Esophagus squamous epithelium (tissue), 5 donors: ENCODE measurements around the gene SMAD7. TPM values are rescaled to one million over a fixed set of nuclear protein-coding genes. Genes with fewer than 3 reads are reported as not detected.

Source experiments
- DNase-seq: peaks from one replicate; lab custom pipeline; 2025; lab: John Stamatoyannopoulos, UW
- H3K27ac ChIP-seq, 4 donors: fragments of 200-600 bp; sonication (generic); one replicate each; pipeline ENCODE4 v1.5.1; 2016 to 2019; ENCODE audit warnings: mild to moderate bottlenecking in 1 of 4
- H3K27me3 ChIP-seq, 4 donors: fragments of 200-600 bp; sonication (generic); 1 replicate in 3 of 4; 2 replicates in 1 of 4; pipeline versions ENCODE4 v1.5.1 to v1.6.0; 2017 to 2021; ENCODE audit warnings: antibody characterized with exemption in 1 of 4
- H3K36me3 ChIP-seq, 3 donors: fragments of 200-600 bp; sonication (generic); one replicate each; pipeline ENCODE4 v1.5.1; 2016 to 2019
- H3K4me1 ChIP-seq, 3 donors: fragments of 200-600 bp; sonication (generic); one replicate each; pipeline ENCODE4 v1.5.1; 2017 to 2019
- H3K4me3 ChIP-seq, 4 donors: fragments of 200-600 bp; sonication (generic); 1 replicate in 3 of 4; 2 replicates in 1 of 4; pipeline ENCODE4 v1.5.1; 2016 to 2019; ENCODE audit warnings: mild to moderate bottlenecking in 2 of 4, moderate library complexity in 1 of 4
- H3K9me3 ChIP-seq, 3 donors: fragments of 200-600 bp; sonication (generic); one replicate each; pipeline ENCODE4 v1.5.1; 2016 to 2019
- POLR2A ChIP-seq, 4 donors: fragments of 450-650 bp; IDR thresholded peaks; one replicate each; pipeline ENCODE4 v1.6.1; 2017; ENCODE audit warnings: antibody characterized with exemption in 4 of 4, mild to moderate bottlenecking in 4 of 4, moderate library complexity in 3 of 4
- WGBS, 2 donors: methylation state at CpG; one replicate each; pipeline ENCODE4 v1.1.5; 2018; 5-methylcytosine and 5-hydroxymethylcytosine counted together
- intact Hi-C: fragments of 100-400 bp; cut with DNase I; formaldehyde crosslinking; loops from one replicate; pipeline ENCODE4 v1.15.0; 2022
- total RNA-seq, 4 donors: library from RNA; depleted of rRNA; stranded (reverse); fragments of >200 nt; gene quantifications; one replicate each; pipeline ENCODE4 v1.1.0, GENCODE V29; 2016
- TF ChIP-seq, protein P1 (sequence below), 6 experiments: fragments of 450-650 bp in 4 of 6; fragments of 200-600 bp in 2 of 6; sonication (generic) in 2 of 6; IDR thresholded peaks; one replicate each; pipeline ENCODE4 v1.5.1; 2016 to 2019; ENCODE audit warnings: antibody characterized with exemption in 6 of 6, mild to moderate bottlenecking in 4 of 6, moderate library complexity in 4 of 6
- donor health status: DM: yes; HTN: yes; CAD: no.

SMAD7 gene
- total RNA-seq, 4 donors from 2014 or later, result 4.2 to 26.5 (median 9.0) TPM

DNA sequence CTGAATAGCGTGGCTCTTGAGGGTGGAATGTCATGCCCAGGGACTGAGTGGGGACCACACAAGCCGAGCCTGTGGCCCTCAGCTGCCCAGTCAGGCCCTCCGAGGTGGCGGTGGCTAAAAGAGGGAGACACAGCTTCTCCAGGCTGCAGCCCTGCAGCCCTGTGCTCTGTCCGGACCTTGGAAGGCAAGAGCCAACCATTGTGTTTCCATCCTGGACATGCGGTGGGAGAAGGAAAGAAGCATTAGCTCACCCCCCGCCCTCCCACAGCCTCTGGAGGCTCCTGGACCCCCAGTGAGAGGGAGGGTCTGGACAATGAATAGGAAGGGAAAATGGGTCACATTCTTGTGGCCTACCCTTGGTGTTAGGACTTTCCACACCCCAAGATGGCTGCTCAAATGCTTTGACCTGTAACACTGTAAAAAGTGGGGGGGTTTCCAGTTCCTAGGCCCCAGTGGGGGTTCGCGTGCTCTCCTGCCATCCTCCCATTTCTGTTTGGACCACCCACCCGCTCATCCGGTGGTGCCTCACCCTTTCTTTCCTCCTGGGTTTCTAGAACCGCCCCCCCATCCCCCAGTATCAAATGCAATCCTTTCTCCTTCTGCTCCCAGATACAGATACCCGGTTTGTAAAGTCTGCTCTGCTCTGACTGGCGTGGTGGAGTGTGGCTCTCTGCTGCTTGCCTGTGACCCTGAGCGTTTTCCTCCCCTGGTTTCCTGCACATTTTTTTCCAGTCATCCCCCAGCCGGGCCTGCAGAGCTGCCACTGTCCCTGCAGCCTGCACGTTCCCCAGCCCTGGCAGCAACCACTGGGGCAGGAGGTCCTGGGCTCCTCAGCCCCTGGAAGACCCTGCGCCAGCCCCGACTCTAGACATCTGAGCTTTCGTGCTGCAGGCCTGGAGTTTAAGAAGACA is 36.3 kb upstream of the SMAD7 start:
- no peaks in the 10 kb centered on the region for H3K27me3 ChIP-seq
- intact Hi-C loops, result no loop called here
- no peak for TF ChIP-seq POLR2A (IDR thresholded peaks at IDR 0.05)
- TF ChIP-seq, protein P1, sequence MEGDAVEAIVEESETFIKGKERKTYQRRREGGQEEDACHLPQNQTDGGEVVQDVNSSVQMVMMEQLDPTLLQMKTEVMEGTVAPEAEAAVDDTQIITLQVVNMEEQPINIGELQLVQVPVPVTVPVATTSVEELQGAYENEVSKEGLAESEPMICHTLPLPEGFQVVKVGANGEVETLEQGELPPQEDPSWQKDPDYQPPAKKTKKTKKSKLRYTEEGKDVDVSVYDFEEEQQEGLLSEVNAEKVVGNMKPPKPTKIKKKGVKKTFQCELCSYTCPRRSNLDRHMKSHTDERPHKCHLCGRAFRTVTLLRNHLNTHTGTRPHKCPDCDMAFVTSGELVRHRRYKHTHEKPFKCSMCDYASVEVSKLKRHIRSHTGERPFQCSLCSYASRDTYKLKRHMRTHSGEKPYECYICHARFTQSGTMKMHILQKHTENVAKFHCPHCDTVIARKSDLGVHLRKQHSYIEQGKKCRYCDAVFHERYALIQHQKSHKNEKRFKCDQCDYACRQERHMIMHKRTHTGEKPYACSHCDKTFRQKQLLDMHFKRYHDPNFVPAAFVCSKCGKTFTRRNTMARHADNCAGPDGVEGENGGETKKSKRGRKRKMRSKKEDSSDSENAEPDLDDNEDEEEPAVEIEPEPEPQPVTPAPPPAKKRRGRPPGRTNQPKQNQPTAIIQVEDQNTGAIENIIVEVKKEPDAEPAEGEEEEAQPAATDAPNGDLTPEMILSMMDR (IDR thresholded peaks at IDR 0.05), result no peak
- 83 to 86% methylated on average over 11 to 17 of the region's 20 CpGs for WGBS, 2 donors
- no peaks in the 10 kb centered on the region for H3K9me3 ChIP-seq
- H3K4me3 ChIP-seq, result no peak overlapping the region
- H3K27ac ChIP-seq, result no peak overlapping the region
- DNase-seq, result no peak
- H3K4me1 ChIP-seq, result peaks cover 0 to 8% (median 0%) of the 10 kb centered on the region in 3 donors
- no peaks in the 10 kb centered on the region for H3K36me3 ChIP-seq

DNA sequence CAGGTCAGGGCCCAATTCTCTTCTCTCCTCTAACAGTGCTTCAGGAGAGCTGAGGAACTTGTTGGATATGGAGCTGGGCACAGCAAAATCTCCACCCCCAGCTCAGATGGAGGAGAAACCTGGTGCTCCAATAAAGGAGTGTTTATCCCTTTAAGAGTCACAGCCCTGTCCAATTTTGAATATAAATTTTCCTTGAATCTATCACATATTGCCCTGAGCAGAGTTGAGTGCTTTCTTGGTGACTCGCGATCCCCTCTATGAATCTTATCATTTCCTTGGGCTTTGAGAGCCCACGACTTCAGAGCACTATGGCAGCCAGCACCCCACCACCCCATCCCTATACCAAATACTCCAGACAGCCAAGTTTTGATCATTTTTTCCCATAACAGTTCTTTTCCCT is 34.4 kb upstream of the SMAD7 start:
- Histone ChIP-seq H3K9me3 (no peaks in the 10 kb centered on the region), H3K27me3 (no peaks in the 10 kb centered on the region), H3K27ac (no peak overlapping the region), H3K36me3 (no peaks in the 10 kb centered on the region), H3K4me1 (no peaks in the 10 kb centered on the region), H3K4me3 (no peak overlapping the region)
- 52 to 62% methylated on average over 3 of the region's 3 CpGs for WGBS, 2 donors
- no peak for DNase-seq
- intact Hi-C loops, result no loop called here
- TF ChIP-seq POLR2A (IDR thresholded peaks at IDR 0.05), result no peak
- TF ChIP-seq, protein P1 (IDR thresholded peaks at IDR 0.05), result no peak

DNA sequence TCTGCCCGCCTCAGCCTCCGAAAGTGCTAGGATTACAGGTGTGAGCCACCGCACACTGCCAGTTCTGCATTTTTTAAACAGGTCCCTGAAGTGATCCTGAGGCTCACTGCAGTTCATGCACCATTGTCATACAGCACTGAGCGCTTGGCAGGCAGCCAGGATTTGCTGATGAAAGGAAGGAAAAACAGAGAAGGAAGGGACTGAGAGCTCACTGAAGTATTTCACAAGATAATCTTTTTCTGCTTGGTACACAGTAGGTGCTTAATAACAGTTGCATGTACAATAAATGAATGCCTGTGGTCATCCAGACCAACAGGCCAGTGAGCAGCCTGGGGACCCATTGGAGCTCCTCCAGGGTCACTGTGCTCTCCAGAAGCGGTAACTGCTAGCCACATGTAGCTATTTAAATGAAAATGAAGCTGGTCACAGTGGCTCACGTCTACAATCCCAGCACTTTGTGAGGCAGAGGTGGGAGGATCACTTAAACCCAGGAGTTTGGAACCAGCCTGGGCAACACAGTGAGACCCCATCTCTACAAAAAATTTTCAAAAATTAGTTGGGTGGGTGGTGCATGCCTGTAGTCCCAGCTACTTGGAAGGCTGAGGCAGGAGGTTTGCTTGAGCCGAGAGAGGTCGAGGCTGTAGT is 33.1 kb upstream of the SMAD7 start:
- 80 to 85% methylated on average over 1 to 4 of the region's 8 CpGs for WGBS, 2 donors
- H3K9me3 ChIP-seq, result no peaks in the 10 kb centered on the region
- no peaks in the 10 kb centered on the region for H3K4me1 ChIP-seq
- DNase-seq, result no peak
- no peaks in the 10 kb centered on the region for H3K36me3 ChIP-seq
- TF ChIP-seq POLR2A (IDR thresholded peaks at IDR 0.05), result no peak
- TF ChIP-seq, protein P1 (IDR thresholded peaks at IDR 0.05), result no peak
- no peak overlapping the region for H3K4me3 ChIP-seq
- H3K27me3 ChIP-seq, result no peaks in the 10 kb centered on the region
- intact Hi-C loops, result no loop called here
- no peak overlapping the region for H3K27ac ChIP-seq

DNA sequence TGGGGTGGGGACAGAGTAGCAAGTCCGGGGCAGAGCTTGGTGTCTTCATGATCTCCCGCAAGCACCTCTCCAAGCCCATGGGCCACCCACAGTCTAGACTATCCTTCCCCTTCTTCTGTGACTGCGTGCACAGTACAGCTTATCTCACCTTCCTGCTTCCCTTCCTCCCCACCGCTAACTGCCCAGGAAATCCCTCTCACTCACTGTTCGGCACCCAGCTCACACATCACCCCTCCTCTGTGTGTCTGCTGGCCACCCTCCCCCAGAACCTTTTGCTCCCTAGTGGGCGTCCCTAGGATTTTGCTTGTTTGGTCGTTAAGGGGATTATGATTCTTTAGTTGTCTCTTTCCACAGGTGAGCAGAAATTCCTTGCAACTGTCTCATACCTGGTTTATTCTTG is 31.5 kb upstream of the SMAD7 start:
- TF ChIP-seq, protein P1 (IDR thresholded peaks at IDR 0.05), result no peak
- TF ChIP-seq POLR2A (IDR thresholded peaks at IDR 0.05), result no peak
- no peaks in the 10 kb centered on the region for H3K9me3 ChIP-seq
- intact Hi-C loops, result no loop called here
- H3K4me1 ChIP-seq, result no peaks in the 10 kb centered on the region
- H3K36me3 ChIP-seq, result no peaks in the 10 kb centered on the region
- 58 to 60% methylated on average over 7 of the region's 7 CpGs for WGBS, 2 donors
- H3K27ac ChIP-seq, result no peak overlapping the region
- no peak overlapping the region for H3K4me3 ChIP-seq
- no peak for DNase-seq
- peaks cover 0 to 3% (median 0%) of the 10 kb centered on the region in 4 donors for H3K27me3 ChIP-seq
